GM12892 (cell line): ENCODE data around the gene TMEM187.

Source experiments
- DNase-seq: peaks from one replicate; pipeline ENCODE4 v3.0.0; 2011; ENCODE audit not compliant: insufficient read length
- FAIRE-seq: peaks from 2 replicates; lab custom pipeline; 2011; peaks lifted over from hg19 to GRCh38; lab: Jason Lieb, UNC
- POLR2A ChIP-seq: IDR thresholded peaks from 2 replicates; pipeline ENCODE4 v1.6.1; 2011; ENCODE audit warnings: low read depth, low read length, control low read depth
- POLR2AphosphoS5 ChIP-seq: IDR thresholded peaks from 2 replicates; pipeline ENCODE4 v1.6.1; 2011; ENCODE audit warnings: low read depth, low read length, control low read depth
- TAF1 ChIP-seq: IDR thresholded peaks from 2 replicates; pipeline ENCODE4 v1.6.1; 2011; ENCODE audit warnings: low read depth, mild to moderate bottlenecking, control low read depth, low read length, borderline replicate concordance

The TMEM187 gene

GRCh38 chrX:154020536-154021115 is 48.1 kb downstream of the TMEM187 start:
- FAIRE-seq (no peak), DNase-seq (no peak)
- TF ChIP-seq POLR2AphosphoS5 (no peak), POLR2A (no peak), TAF1 (no peak)

GRCh38 chrX:154021131-154021611 is 48.6 kb downstream of the TMEM187 start:
- no peak; the same call in 1 of the 2 replicates for TF ChIP-seq POLR2A
- no peak for TF ChIP-seq TAF1
- no peak for TF ChIP-seq POLR2AphosphoS5
- FAIRE-seq (peak; percentile 72), DNase-seq (no peak)

GRCh38 chrX:154022108-154022507 is 49.6 kb downstream of the TMEM187 start:
- FAIRE-seq = no peak
- TF ChIP-seq POLR2A (no peak), TAF1 (no peak), POLR2AphosphoS5 (no peak)
- DNase-seq = no peak

GRCh38 chrX:154023276-154024000 is 50.9 kb downstream of the TMEM187 start:
- DNase-seq = no peak

GRCh38 chrX:154024271-154024670 is 51.7 kb downstream of the TMEM187 start:
- TF ChIP-seq POLR2A (no peak), TAF1 (no peak), POLR2AphosphoS5 (no peak)
- no peak for FAIRE-seq
- DNase-seq = no peak

More at GRCh38 chrX:154023276-154024000, 50.9 kb downstream of the TMEM187 start:
- no peak for FAIRE-seq
- TF ChIP-seq TAF1 (no peak), POLR2AphosphoS5 (no peak), POLR2A (no peak)

GRCh38 chrX:154025230-154025629 is 52.7 kb downstream of the TMEM187 start:
- TF ChIP-seq TAF1 (no peak), POLR2AphosphoS5 (no peak), POLR2A (no peak)
- no peak for FAIRE-seq
- no peak for DNase-seq

GRCh38 chrX:154026136-154027021 is 53.8 kb downstream of the TMEM187 start:
- FAIRE-seq (no peak), DNase-seq (no peak)
- TF ChIP-seq POLR2A (no peak), POLR2AphosphoS5 (no peak), TAF1 (no peak)

- TF ChIP-seq POLR2A (no peak), TAF1 (no peak), POLR2AphosphoS5 (no peak)
- DNase-seq (no peak), FAIRE-seq (no peak)
Measured at GRCh38 chrX:154027022-154027402, 54.5 kb downstream of the TMEM187 start.

GRCh38 chrX:154027986-154028385 is 55.4 kb downstream of the TMEM187 start:
- FAIRE-seq (no peak), DNase-seq (no peak)
- no peak for TF ChIP-seq POLR2A
- no peak for TF ChIP-seq TAF1
- TF ChIP-seq POLR2AphosphoS5 = no peak

- FAIRE-seq (no peak), DNase-seq (no peak)
- no peak for TF ChIP-seq POLR2A
- TF ChIP-seq TAF1 = no peak
- TF ChIP-seq POLR2AphosphoS5 = no peak
Measured at GRCh38 chrX:154028502-154029184, 56.1 kb downstream of the TMEM187 start.

- DNase-seq (no peak), FAIRE-seq (no peak)
- TF ChIP-seq POLR2AphosphoS5 (no peak), TAF1 (no peak), POLR2A (no peak)
Measured at GRCh38 chrX:154029439-154029838, 56.9 kb downstream of the TMEM187 start.
